Esophagus squamous epithelium (tissue), 4 donors: ENCODE measurements around the gene DHH.

Experiments used
- CTCF ChIP-seq, 6 experiments: fragments of 450-650 bp in 4 of 6; fragments of 200-600 bp in 2 of 6; sonication (generic) in 2 of 6; IDR thresholded peaks; one replicate each; pipeline ENCODE4 v1.5.1; 2016 to 2019; ENCODE audit warnings: antibody characterized with exemption in 6 of 6, mild to moderate bottlenecking in 4 of 6, moderate library complexity in 4 of 6
- POLR2A ChIP-seq, 4 donors: fragments of 450-650 bp; IDR thresholded peaks; one replicate each; pipeline ENCODE4 v1.6.1; 2017; ENCODE audit warnings: antibody characterized with exemption in 4 of 4, mild to moderate bottlenecking in 4 of 4, moderate library complexity in 3 of 4

DNA sequence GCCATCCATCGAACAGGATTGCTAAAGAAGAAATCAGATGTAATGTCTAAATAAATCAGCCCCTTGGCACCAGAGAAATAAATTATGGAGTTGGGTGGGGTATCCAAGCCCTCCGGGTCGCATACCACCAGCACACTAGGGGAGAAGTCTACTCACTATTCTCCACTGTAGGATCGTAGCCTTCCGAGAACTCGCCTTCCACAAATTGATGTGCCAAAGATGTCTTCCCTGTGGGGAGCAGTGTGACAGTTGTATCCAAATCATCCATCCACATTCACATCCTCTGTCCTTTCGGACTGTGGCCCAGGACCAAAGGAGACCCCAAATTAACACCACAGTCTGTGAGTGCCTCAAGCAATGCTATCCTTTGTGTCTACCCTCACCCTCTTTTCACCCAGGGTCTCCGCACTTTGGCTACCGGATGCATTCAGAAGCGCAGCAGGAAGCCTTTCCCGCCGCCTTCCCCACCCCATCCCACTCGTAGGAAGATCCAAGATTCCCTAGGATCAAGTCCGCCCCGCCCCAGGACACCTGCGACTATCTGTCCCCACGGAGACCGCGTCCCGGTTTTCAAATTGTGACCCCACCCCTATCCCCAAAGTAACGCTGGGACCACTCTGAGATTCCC, 25.6 kb downstream of the DHH start:
- no peak for TF ChIP-seq POLR2A (IDR thresholded peaks at IDR 0.05)
- no peak for TF ChIP-seq CTCF (IDR thresholded peaks at IDR 0.05)
